Measurements from ENCODE around the gene EPS8L2.

DNA sequence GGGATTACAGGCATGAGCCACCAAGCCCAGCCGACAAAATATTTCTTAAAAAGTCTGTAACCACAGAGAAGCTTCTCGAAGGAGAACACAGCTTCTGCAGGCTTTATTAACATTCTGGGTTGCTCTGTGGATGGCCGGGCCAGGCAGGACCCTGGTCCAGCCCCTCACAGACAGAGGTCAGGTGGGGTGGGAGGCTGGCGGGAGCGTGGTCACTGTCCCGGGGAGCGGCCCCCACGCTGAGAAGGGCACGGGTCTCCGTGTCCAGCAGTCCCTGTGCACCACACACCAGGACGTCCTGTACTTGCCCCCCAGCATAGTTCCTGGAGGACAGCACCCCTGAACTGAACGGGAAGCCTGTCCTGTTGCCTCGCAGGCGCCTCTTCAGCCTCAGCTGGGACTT lies 49.6 kb upstream of the EPS8L2 start:
- TF ChIP-seq, protein P1, sequence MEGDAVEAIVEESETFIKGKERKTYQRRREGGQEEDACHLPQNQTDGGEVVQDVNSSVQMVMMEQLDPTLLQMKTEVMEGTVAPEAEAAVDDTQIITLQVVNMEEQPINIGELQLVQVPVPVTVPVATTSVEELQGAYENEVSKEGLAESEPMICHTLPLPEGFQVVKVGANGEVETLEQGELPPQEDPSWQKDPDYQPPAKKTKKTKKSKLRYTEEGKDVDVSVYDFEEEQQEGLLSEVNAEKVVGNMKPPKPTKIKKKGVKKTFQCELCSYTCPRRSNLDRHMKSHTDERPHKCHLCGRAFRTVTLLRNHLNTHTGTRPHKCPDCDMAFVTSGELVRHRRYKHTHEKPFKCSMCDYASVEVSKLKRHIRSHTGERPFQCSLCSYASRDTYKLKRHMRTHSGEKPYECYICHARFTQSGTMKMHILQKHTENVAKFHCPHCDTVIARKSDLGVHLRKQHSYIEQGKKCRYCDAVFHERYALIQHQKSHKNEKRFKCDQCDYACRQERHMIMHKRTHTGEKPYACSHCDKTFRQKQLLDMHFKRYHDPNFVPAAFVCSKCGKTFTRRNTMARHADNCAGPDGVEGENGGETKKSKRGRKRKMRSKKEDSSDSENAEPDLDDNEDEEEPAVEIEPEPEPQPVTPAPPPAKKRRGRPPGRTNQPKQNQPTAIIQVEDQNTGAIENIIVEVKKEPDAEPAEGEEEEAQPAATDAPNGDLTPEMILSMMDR (IDR thresholded peaks at IDR 0.05) = no peak
- TF ChIP-seq POLR2A (IDR thresholded peaks at IDR 0.05) = no peak

Data from esophagus squamous epithelium (tissue), 4 donors.